ENCODE data around the gene KRTDAP. TPM values are rescaled to one million over a fixed set of nuclear protein-coding genes. Genes with fewer than 3 reads are reported as not detected.

Gene KRTDAP
- polyA plus RNA-seq, 1 of the 3 experiments (the other 2 are of a cell fraction), result not detected

- no peaks in the 10 kb centered on the region for H3K9me2 ChIP-seq
- H3K9me3 ChIP-seq, result no peaks in the 10 kb centered on the region
- H3F3A ChIP-seq (replicated peaks; ENCODE audit: insufficient read depth), result peaks cover 3% of the 10 kb centered on the region
- H3K9ac ChIP-seq, result no peak overlapping the region
- 50% methylated on average over 15 of the region's 15 CpGs for WGBS (ENCODE audit: low lambda C conversion rate)
- TF ChIP-seq RAD21 (IDR thresholded peaks at IDR 0.05; ENCODE audit: low read length) (no peak), FOXM1 (IDR thresholded peaks at IDR 0.05; ENCODE audit: low read depth) (no peak), NFIC (IDR thresholded peaks at IDR 0.05; ENCODE audit: borderline replicate concordance) (no peak), EZH2phosphoT487 (IDR thresholded peaks at IDR 0.05; ENCODE audit: borderline replicate concordance, low read depth) (no peak), ELF1 (IDR thresholded peaks at IDR 0.05) (no peak), CHD2 (IDR thresholded peaks at IDR 0.05; ENCODE audit: low read length, partially characterized antibody) (no peak), ZBTB33 (IDR thresholded peaks at IDR 0.05; ENCODE audit: borderline replicate concordance, low read depth) (no peak), MXI1 (IDR thresholded peaks at IDR 0.05; ENCODE audit: low read depth, low read length) (no peak), GATA2 (CRISPR knock-in tag; IDR thresholded peaks at IDR 0.05) (no peak), YY1 (IDR thresholded peaks at IDR 0.05; ENCODE audit: low read depth) (no peak), TCF12 (IDR thresholded peaks at IDR 0.05) (no peak)
- no peak overlapping the region for H3K4me2 ChIP-seq
- H3K4me1 ChIP-seq (ENCODE audit: control insufficient read depth in 1 of 2, insufficient read depth in 2 of 2, low read depth in 1 of 2, low read length in 1 of 2), result peaks cover 4 to 9% of the 10 kb centered on the region in 2 experiments; a peak in 1 of 4 replicates
- H3K4me3 ChIP-seq (ENCODE audit: low read depth in 2 of 2, low read length in 1 of 2), result no peak overlapping the region
- no peaks in the 10 kb centered on the region for H3K36me3 ChIP-seq (replicated peaks in 1 of 2; ENCODE audit: control insufficient read depth in 1 of 2, insufficient read depth in 2 of 2, low read length in 1 of 2)
- DNase-seq, result no peak
- no peaks in the 10 kb centered on the region for H3K79me2 ChIP-seq (ENCODE audit: insufficient read depth)
- H3K27me3 ChIP-seq (ENCODE audit: insufficient read depth), result peaks cover 74% of the 10 kb centered on the region
- H4K20me1 ChIP-seq (ENCODE audit: insufficient read depth), result no peaks in the 10 kb centered on the region
- H3K27ac ChIP-seq (ENCODE audit: low read depth in 2 of 2, low read length in 1 of 2), result no peak overlapping the region
- CTCF ChIA-PET, result interaction anchor here (0.9 kb wide), 1 partner anchor 22 kb away, joined by 3 read pairs; no protein-coding TSS in a partner anchor
- POLR2A ChIA-PET, result no interaction called here
- no peak overlapping the region for H2AFZ ChIP-seq (ENCODE audit: low read depth)
Observed at GRCh38 chr19:35437406-35437951, 52.8 kb downstream of the KRTDAP start.

Other genes with a start within 250 kb of the KRTDAP start
- 0.50 and 0.62 TPM in 2 replicates for gene LSR, start 241.5 kb downstream of the KRTDAP start, polyA plus RNA-seq (2012; rRNA removed)
- 83.6 and 102 TPM in 2 replicates for gene USF2, start 221.5 kb downstream of the KRTDAP start, polyA plus RNA-seq (2012; rRNA removed)
- 0.13 TPM in 1 of 2 replicates, not detected in the other for gene HAMP, start 207.9 kb downstream of the KRTDAP start, polyA plus RNA-seq (2012; rRNA removed)
- not detected in 2 replicates for gene MAG, start 198.3 kb downstream of the KRTDAP start, polyA plus RNA-seq (2012; rRNA removed)
- 0.16 and 0.18 TPM in 2 replicates for gene CD22, start 161.3 kb downstream of the KRTDAP start, polyA plus RNA-seq (2012; rRNA removed)
- not detected in 2 replicates for gene FFAR1, start 142.6 kb downstream of the KRTDAP start, polyA plus RNA-seq (2012; rRNA removed)
- gene FFAR3, start 132.0 kb downstream of the KRTDAP start, polyA plus RNA-seq (2012; rRNA removed), result not detected in 2 replicates
- gene GPR42, start 119.4 kb downstream of the KRTDAP start, polyA plus RNA-seq (2012; rRNA removed), result not detected in 2 replicates
- not detected in 2 replicates for gene FFAR2, start 42.2 kb downstream of the KRTDAP start, polyA plus RNA-seq (2012; rRNA removed)
- gene DMKN, start 23.2 kb upstream of the KRTDAP start, polyA plus RNA-seq (2012; rRNA removed), result not detected in 2 replicates
- 0.16 and 0.25 TPM in 2 replicates for gene SBSN, start 37.8 kb upstream of the KRTDAP start, polyA plus RNA-seq (2012; rRNA removed)
- gene GAPDHS, start 43.0 kb upstream of the KRTDAP start, polyA plus RNA-seq (2012; rRNA removed), result not detected in 2 replicates
- 201 and 202 TPM in 2 replicates for gene TMEM147, start 55.2 kb upstream of the KRTDAP start, polyA plus RNA-seq (2012; rRNA removed)
- not detected in 2 replicates for gene ATP4A, start 73.2 kb upstream of the KRTDAP start, polyA plus RNA-seq (2012; rRNA removed)
- gene PMIS2, start 95.7 kb upstream of the KRTDAP start, polyA plus RNA-seq (2012; rRNA removed), result not detected in 2 replicates
- gene HAUS5, start 122.3 kb upstream of the KRTDAP start, polyA plus RNA-seq (2012; rRNA removed), result 5.1 and 7.1 TPM in 2 replicates
- gene RBM42, start 138.6 kb upstream of the KRTDAP start, polyA plus RNA-seq (2012; rRNA removed), result 48.5 and 69.9 TPM in 2 replicates
- gene ETV2, start 151.3 kb upstream of the KRTDAP start, polyA plus RNA-seq (2012; rRNA removed), result 0.84 and 1.6 TPM in 2 replicates
- gene COX6B1, start 157.9 kb upstream of the KRTDAP start, polyA plus RNA-seq (2012; rRNA removed), result 826 and 889 TPM in 2 replicates
- 0.11 and 0.16 TPM in 2 replicates for gene UPK1A, start 176.1 kb upstream of the KRTDAP start, polyA plus RNA-seq (2012; rRNA removed)
- not detected in 2 replicates for gene ZBTB32, start 214.1 kb upstream of the KRTDAP start, polyA plus RNA-seq (2012; rRNA removed)
- gene KMT2B, start 227.5 kb upstream of the KRTDAP start, polyA plus RNA-seq (2012; rRNA removed), result 18.2 and 29.2 TPM in 2 replicates

Data from SK-N-SH (cell line).